HFFc6 (cell line): ENCODE data around the gene WDR6. TPM values are rescaled to one million over a fixed set of nuclear protein-coding genes. Genes with fewer than 3 reads are reported as not detected.
A peak's percentile ranks its signal among the peaks of the same experiment; 100 is the strongest.

Experiments used
- DNase-seq: peaks from one replicate; pipeline ENCODE4 v3.0.0-alpha.2; 2018
- H3K27ac Mint-ChIP-seq: 2 replicates; pipeline ENCODE4 v1.8.0; 2020; ENCODE audit warnings: mild to moderate bottlenecking, mixed read lengths
- H3K27me3 Mint-ChIP-seq: 2 replicates; pipeline ENCODE4 v1.8.0; 2021; ENCODE audit warnings: mild to moderate bottlenecking, moderate library complexity, mixed read lengths; ENCODE audit not compliant: insufficient read depth
- H3K36me3 Mint-ChIP-seq: 2 replicates; pipeline ENCODE4 v1.8.0; 2021; ENCODE audit warnings: low read depth, mixed read lengths
- H3K4me1 Mint-ChIP-seq: 2 replicates; pipeline ENCODE4 v1.8.0; 2020; ENCODE audit warnings: low read depth, mixed read lengths
- H3K4me3 Mint-ChIP-seq: 2 replicates; pipeline ENCODE4 v1.8.0; 2020; ENCODE audit warnings: mild to moderate bottlenecking, moderate library complexity, mixed read lengths
- H3K9me3 Mint-ChIP-seq: 2 replicates; pipeline ENCODE4 v1.8.0; 2020; ENCODE audit warnings: mild to moderate bottlenecking, mixed read lengths
- total RNA-seq, 6 experiments: library from RNA; stranded (reverse); fragmentation: NEBNext Ultra II Directional; extraction: Animal tissue kit (Norgen Biotek cat#: 25700); gene quantifications; 2 replicates in 1 of 6; 3 replicates in 5 of 6; pipeline ENCODE4 v1.2.3, GENCODE V29; 2021
- TF ChIP-seq, protein P1 (sequence below): fragments of 200-600 bp; sonication (generic); IDR thresholded peaks from 2 replicates; pipeline ENCODE4 v1.5.0; 2021; ENCODE audit warnings: antibody characterized with exemption, mild to moderate bottlenecking

The WDR6 gene
- total RNA-seq, 6 experiments from 2014 or later, result 107 to 123 (median 115) TPM

DNA sequence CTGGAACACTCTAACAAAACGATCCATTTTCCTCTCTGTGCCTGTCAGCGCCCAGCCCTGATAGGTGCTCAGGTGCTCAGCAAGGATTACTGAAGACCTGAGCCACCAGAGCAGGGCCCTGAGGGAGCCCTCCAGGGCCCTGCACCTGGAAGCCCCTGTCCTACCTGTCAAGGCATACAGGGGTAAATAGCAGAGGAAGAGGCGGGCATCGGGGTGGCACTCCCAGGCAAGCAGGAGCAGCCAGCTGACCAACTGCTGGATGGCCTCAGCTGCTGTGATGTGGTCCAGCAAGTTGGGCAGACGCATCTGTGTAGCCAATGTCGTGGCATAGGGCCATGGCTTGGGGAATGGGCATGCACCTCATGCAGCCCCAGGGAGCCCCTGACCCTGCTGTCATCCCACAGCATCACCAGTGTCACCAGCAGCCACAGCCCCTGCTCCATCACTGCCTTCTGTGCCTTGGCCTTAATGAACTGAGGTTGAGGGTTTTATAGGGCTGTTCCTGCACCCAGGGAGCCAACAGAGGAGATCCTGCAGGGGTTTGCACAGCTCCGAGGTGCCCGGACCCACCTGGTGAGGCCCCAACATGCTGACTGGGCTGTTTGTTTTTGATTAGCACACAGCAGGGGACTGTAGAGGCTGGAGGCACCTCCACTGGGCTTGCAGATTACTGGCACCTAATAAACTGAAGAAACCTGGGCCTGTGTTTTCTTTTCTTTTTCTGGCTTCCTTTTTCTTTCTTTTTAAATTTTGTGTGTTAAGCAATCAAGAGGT lies 7.9 kb upstream of the WDR6 start:
- Mint-ChIP-seq H3K27me3 (no peaks in the 10 kb centered on the region; the same call in 1 of the 2 replicates), H3K9me3 (no peaks in the 10 kb centered on the region), H3K4me3 (no peak overlapping the region), H3K27ac (no peak overlapping the region), H3K36me3 (peaks cover 10% of the 10 kb centered on the region), H3K4me1 (0 out of 2 replicates have a peak, but pooled peaks cover under 1% of the 10 kb centered on the region)
- no peak for DNase-seq
- TF ChIP-seq, protein P1, sequence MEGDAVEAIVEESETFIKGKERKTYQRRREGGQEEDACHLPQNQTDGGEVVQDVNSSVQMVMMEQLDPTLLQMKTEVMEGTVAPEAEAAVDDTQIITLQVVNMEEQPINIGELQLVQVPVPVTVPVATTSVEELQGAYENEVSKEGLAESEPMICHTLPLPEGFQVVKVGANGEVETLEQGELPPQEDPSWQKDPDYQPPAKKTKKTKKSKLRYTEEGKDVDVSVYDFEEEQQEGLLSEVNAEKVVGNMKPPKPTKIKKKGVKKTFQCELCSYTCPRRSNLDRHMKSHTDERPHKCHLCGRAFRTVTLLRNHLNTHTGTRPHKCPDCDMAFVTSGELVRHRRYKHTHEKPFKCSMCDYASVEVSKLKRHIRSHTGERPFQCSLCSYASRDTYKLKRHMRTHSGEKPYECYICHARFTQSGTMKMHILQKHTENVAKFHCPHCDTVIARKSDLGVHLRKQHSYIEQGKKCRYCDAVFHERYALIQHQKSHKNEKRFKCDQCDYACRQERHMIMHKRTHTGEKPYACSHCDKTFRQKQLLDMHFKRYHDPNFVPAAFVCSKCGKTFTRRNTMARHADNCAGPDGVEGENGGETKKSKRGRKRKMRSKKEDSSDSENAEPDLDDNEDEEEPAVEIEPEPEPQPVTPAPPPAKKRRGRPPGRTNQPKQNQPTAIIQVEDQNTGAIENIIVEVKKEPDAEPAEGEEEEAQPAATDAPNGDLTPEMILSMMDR, result no peak

DNA sequence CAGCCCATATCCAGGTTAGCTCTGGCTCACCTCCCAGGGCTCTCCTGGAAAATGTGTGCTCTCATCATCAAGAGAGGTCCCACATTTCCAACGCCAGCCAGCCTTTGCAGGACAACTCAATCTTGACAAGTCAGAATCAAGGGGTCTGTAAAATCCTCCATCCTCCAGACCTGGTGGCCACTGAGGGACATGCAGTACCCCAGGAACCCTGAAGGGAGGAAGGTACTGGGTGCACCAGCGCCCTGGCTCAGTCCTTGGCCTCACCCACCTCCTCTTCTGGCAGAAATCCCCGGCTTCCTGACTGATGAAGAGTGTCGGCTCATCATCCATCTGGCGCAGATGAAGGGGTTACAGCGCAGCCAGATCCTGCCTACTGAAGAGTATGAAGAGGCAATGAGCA lies 6.0 kb upstream of the WDR6 start:
- Mint-ChIP-seq H3K4me3 (no peak overlapping the region), H3K36me3 (0 out of 2 replicates have a peak, but pooled peaks cover 4% of the 10 kb centered on the region), H3K27me3 (no peaks in the 10 kb centered on the region), H3K27ac (no peak overlapping the region), H3K4me1 (peaks cover 2% of the 10 kb centered on the region), H3K9me3 (no peaks in the 10 kb centered on the region)
- DNase-seq, result no peak
- TF ChIP-seq, protein P1, result peak; percentile 28; the same call in 1 of the 2 replicates

DNA sequence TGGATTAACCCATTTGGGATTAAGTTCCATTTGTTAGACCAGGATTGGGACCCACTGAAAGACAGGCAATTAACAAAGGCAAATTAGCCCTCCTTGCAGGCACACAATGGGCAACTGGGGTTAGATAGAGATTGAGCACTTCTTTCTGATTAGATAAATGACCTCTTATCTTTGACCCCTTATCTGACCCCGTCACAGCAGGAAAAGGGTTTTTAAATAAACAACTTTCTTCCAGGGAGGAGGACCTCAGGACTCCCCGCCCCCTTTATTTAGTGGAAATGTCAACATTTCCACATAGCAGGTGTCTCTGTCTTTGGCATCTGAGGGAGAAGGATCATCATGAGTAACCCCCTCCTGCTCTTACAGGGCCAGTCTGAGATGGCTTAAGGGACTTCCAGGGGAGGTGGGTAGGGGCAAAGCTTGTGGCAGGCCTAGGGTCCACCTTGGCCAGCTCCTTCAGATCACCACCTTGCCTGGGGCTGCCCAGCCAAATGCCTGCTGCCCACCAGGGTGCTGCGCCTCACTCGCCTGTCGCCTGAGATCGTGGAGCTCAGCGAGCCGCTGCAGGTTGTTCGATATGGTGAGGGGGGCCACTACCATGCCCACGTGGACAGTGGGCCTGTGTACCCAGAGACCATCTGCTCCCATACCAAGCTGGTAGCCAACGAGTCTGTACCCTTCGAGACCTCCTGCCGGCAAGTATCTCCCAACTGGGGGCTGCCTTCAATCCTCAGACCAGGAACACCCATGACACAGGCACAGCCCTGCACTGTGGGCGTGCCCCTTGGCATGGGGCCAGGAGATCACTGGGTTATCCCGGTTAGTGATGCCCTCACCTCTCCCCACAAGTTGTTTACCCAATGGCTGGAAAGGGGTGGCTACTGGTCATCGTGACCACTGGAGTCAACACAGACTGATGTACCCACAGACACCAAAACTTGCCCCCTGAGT lies 2.6 kb upstream of the WDR6 start:
- H3K4me3 Mint-ChIP-seq, result no peak overlapping the region
- DNase-seq, result no peak

DNA sequence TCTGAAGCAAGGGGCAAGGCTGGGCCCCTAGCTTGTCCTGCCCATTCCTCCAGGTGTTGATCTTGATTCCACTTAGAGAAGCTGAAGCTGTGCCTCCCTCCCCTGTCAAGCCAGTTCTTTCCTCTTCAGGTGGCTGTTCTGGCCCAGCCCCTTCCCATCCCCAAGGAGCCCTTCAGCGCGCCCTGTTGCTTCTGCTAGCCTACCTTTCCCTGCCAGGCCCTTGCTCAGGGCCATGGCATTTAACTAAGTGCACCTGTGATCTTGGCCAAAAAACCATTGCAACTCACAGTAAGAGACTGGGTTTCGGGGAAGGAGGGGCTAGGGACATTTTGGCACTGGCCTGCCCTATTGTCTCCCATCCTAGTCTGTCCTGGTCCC lies 1.9 kb upstream of the WDR6 start:
- peaks cover 8% of the 10 kb centered on the region; the same call in 1 of the 2 replicates for H3K36me3 Mint-ChIP-seq
- H3K4me3 Mint-ChIP-seq, result no peak overlapping the region
- peaks cover 28% of the 10 kb centered on the region for H3K4me1 Mint-ChIP-seq
- H3K27ac Mint-ChIP-seq, result no peak overlapping the region
- peaks cover 2% of the 10 kb centered on the region; the same call in 1 of the 2 replicates for H3K27me3 Mint-ChIP-seq
- TF ChIP-seq, protein P1, result no peak
- no peaks in the 10 kb centered on the region for H3K9me3 Mint-ChIP-seq
- no peak for DNase-seq

More for the DNA sequence above, 2.6 kb upstream of the WDR6 start:
- TF ChIP-seq, protein P1, result no peak
- Mint-ChIP-seq H3K27me3 (peaks cover 2% of the 10 kb centered on the region; the same call in 1 of the 2 replicates), H3K27ac (no peak overlapping the region), H3K36me3 (peaks cover 8% of the 10 kb centered on the region; the same call in 1 of the 2 replicates), H3K9me3 (no peaks in the 10 kb centered on the region), H3K4me1 (peaks cover 28% of the 10 kb centered on the region)

DNA sequence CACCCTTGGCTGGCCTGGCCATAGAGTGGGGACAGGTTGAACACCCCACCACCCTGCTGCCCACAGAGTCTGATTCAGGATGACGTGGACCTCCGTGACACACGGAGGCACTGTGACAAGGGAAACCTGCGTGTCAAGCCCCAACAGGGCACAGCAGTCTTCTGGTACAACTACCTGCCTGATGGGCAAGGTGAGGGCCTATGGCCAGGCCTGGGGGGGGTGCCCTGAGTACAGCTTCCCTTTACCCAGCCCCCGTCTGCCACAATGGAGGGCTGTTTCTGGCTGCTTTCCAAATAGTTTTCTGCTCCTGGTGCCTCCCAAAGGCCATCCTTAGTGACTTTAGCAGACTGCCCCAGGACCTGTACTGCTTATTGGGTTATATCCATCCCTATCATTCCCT lies 1.2 kb upstream of the WDR6 start:
- Mint-ChIP-seq H3K9me3 (no peaks in the 10 kb centered on the region), H3K4me1 (peaks cover 28% of the 10 kb centered on the region), H3K27ac (peak overlapping the region; percentile 98), H3K36me3 (peaks cover 8% of the 10 kb centered on the region; the same call in 1 of the 2 replicates), H3K4me3 (peak overlapping the region; percentile 98), H3K27me3 (peaks cover 4% of the 10 kb centered on the region)
- TF ChIP-seq, protein P1, result no peak
- DNase-seq, result no peak
